Calu3 (cell line): ENCODE measurements around the gene EPB41L2. TPM values are rescaled to one million over a fixed set of nuclear protein-coding genes. Genes with fewer than 3 reads are reported as not detected.

Experiments
- BruUV-seq: library from RNA; stranded (reverse); fragments of 400-500 nt; replicated peaks from 2 replicates; lab custom pipeline; 2021; lab: Mats Ljungman, UMichigan
- CTCF ChIA-PET: fragments of 300-600 bp; sonication (Branson Sonifier 250); formaldehyde crosslinking; loops from one replicate; lab custom pipeline; 2022; ENCODE audit warnings: antibody characterized with exemption; lab: Charles Lee
- DNase-seq: peaks from one replicate; pipeline ENCODE4 v3.0.0; 2022
- H3K27ac Mint-ChIP-seq: one replicate; pipeline ENCODE4 v1.8.0; 2022; ENCODE audit warnings: mixed read lengths; ENCODE audit not compliant: unreplicated experiment
- H3K27me3 Mint-ChIP-seq: one replicate; pipeline ENCODE4 v1.8.0; 2022; ENCODE audit warnings: mixed read lengths; ENCODE audit not compliant: unreplicated experiment
- H3K36me3 Mint-ChIP-seq: one replicate; pipeline ENCODE4 v1.8.0; 2022; ENCODE audit warnings: mild to moderate bottlenecking, moderate library complexity, mixed read lengths; ENCODE audit not compliant: insufficient read depth, unreplicated experiment
- H3K4me1 Mint-ChIP-seq: one replicate; pipeline ENCODE4 v1.8.0; 2022; ENCODE audit warnings: mild to moderate bottlenecking, low read depth, mixed read lengths; ENCODE audit not compliant: unreplicated experiment
- H3K4me3 Mint-ChIP-seq: one replicate; pipeline ENCODE4 v1.8.0; 2022; ENCODE audit warnings: mild to moderate bottlenecking, low read depth, moderate library complexity, mixed read lengths; ENCODE audit not compliant: unreplicated experiment
- H3K9me3 Mint-ChIP-seq: one replicate; pipeline ENCODE4 v1.8.0; 2022; ENCODE audit warnings: low read depth, mixed read lengths; ENCODE audit not compliant: unreplicated experiment
- CTCF ChIP-seq: fragments of 200-600 bp; IDR thresholded peaks from one replicate; pipeline ENCODE4 v1.8.0; 2022; ENCODE audit warnings: antibody characterized with exemption; ENCODE audit not compliant: unreplicated experiment
- intact Hi-C: fragments of 100-400 bp; cut with micrococcal nuclease; formaldehyde crosslinking; loops from one replicate; pipeline ENCODE4 v1.10.0; 2022; ENCODE audit not compliant: unreplicated experiment
- total RNA-seq: library from RNA; stranded (reverse); gene quantifications from 2 replicates; pipeline ENCODE4 v1.2.3, GENCODE V29; 2022

Gene EPB41L2
- total RNA-seq, 1 experiment from 2014 or later = 332 TPM

DNA sequence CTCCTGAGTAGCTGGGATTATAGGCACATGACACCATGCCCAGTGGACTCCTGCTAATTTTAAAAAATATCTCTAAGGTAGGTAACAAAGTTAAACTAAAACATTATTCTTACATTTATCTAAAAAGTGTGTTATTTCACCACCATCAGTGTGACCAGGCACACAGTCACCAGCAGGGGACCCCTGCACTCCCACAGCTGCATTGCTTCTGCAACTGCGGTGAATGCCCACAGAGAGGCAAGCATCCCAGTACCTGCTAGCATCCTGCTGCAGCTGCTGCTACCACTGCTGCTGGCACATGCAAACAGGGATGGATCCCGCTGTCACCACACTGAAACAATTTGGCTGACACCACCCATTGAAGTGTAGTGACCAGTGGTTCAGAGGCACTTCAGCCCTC, 21.9 kb upstream of the EPB41L2 start:
- peak; percentile 15 for TF ChIP-seq CTCF
- Mint-ChIP-seq H3K27me3 (no peaks in the 10 kb centered on the region), H3K9me3 (peaks cover 6% of the 10 kb centered on the region), H3K4me1 (peaks cover 14% of the 10 kb centered on the region), H3K4me3 (no peak overlapping the region), H3K27ac (no peak overlapping the region), H3K36me3 (no peaks in the 10 kb centered on the region)
- intact Hi-C loops = no loop called here
- DNase-seq = no peak
- no TSS peak for BruUV-seq
- CTCF ChIA-PET = no interaction called here

DNA sequence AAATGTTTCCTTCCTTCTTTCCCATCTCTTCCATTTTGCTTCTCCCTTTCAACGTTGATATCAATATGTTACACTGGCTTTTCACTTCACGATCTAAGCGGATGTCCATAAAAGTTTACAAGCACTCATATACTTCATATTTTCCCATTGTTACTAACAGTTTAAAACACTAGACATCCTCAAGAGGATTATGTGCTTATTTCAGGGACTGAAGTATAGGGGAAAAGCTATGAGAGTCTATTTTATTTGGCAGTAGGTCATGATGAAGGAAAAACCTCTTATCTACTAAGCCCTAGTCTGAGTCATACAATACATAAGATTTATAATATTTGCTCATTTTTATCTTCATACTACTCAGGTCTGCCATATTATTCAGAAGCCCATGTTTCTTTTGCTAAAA, 20.6 kb upstream of the EPB41L2 start:
- no peak for DNase-seq
- CTCF ChIA-PET = no interaction called here

GRCh38 chr6:131082335-131082734, 19.3 kb upstream of the EPB41L2 start:
- peaks cover 14% of the 10 kb centered on the region for H3K4me1 Mint-ChIP-seq
- intact Hi-C loops = no loop called here

More for the DNA sequence above, 20.6 kb upstream of the EPB41L2 start:
- H3K27ac Mint-ChIP-seq = no peak overlapping the region
- peaks cover 14% of the 10 kb centered on the region for H3K4me1 Mint-ChIP-seq
- H3K36me3 Mint-ChIP-seq = no peaks in the 10 kb centered on the region
- peaks cover 6% of the 10 kb centered on the region for H3K9me3 Mint-ChIP-seq
- TF ChIP-seq CTCF = no peak
- no peak overlapping the region for H3K4me3 Mint-ChIP-seq
- intact Hi-C loops = no loop called here
- BruUV-seq = no TSS peak
- no peaks in the 10 kb centered on the region for H3K27me3 Mint-ChIP-seq

GRCh38 chr6:131080084-131080483, 17.0 kb upstream of the EPB41L2 start:
- H3K4me3 Mint-ChIP-seq = no peak overlapping the region
- no peaks in the 10 kb centered on the region for H3K27me3 Mint-ChIP-seq
- H3K27ac Mint-ChIP-seq = no peak overlapping the region
- CTCF ChIA-PET = no interaction called here
- no peaks in the 10 kb centered on the region for H3K9me3 Mint-ChIP-seq
- BruUV-seq = no TSS peak
- H3K36me3 Mint-ChIP-seq = no peaks in the 10 kb centered on the region
- intact Hi-C loops = no loop called here
- DNase-seq = no peak
- peaks cover 14% of the 10 kb centered on the region for H3K4me1 Mint-ChIP-seq
- no peak for TF ChIP-seq CTCF

More at GRCh38 chr6:131082335-131082734, 19.3 kb upstream of the EPB41L2 start:
- no peak for DNase-seq
- no peak overlapping the region for H3K27ac Mint-ChIP-seq
- no peak overlapping the region for H3K4me3 Mint-ChIP-seq
- no peaks in the 10 kb centered on the region for H3K36me3 Mint-ChIP-seq
- TF ChIP-seq CTCF = no peak
- no TSS peak for BruUV-seq
- CTCF ChIA-PET = no interaction called here
- H3K27me3 Mint-ChIP-seq = no peaks in the 10 kb centered on the region
- peaks cover 4% of the 10 kb centered on the region for H3K9me3 Mint-ChIP-seq
